ENCODE results near the gene ITGB5.
"Not testable (repeated sequence)": the region's sequence is repeated elsewhere in the genome, so short reads cannot be mapped to it uniquely, and the experiment has no call there.

Gene ITGB5

GRCh38 chr3:124786511-124787241, 100.5 kb downstream of the ITGB5 start:
- DNase-seq (ENCODE audit: low spot score) = no peak

GRCh38 chr3:124785973-124786372, 101.2 kb downstream of the ITGB5 start:
- DNase-seq (ENCODE audit: low spot score) = no peak

GRCh38 chr3:124784686-124785382, 102.3 kb downstream of the ITGB5 start:
- DNase-seq (ENCODE audit: low spot score) = no peak

GRCh38 chr3:124783696-124784095, 103.5 kb downstream of the ITGB5 start:
- no peak for DNase-seq (ENCODE audit: low spot score)

- not testable (repeated sequence) for DNase-seq (ENCODE audit: low spot score)
Observed at GRCh38 chr3:124782377-124782712, 104.8 kb downstream of the ITGB5 start.

GRCh38 chr3:124781476-124782376, 105.4 kb downstream of the ITGB5 start:
- no peak for DNase-seq (ENCODE audit: low spot score)

GRCh38 chr3:124780761-124781475, 106.2 kb downstream of the ITGB5 start:
- DNase-seq (ENCODE audit: low spot score) = peak; percentile 87

- DNase-seq (ENCODE audit: low spot score) = peak; percentile 63
Observed at GRCh38 chr3:124780356-124780755, 106.8 kb downstream of the ITGB5 start.

GRCh38 chr3:124779751-124780191, 107.4 kb downstream of the ITGB5 start:
- DNase-seq (ENCODE audit: low spot score) = no peak

- no peak for DNase-seq (ENCODE audit: low spot score)
Observed at GRCh38 chr3:124779116-124779515, 108.0 kb downstream of the ITGB5 start.

- DNase-seq (ENCODE audit: low spot score) = no peak
Observed at GRCh38 chr3:124777762-124778470, 109.2 kb downstream of the ITGB5 start.

GRCh38 chr3:124776856-124777255, 110.3 kb downstream of the ITGB5 start:
- no peak for DNase-seq (ENCODE audit: low spot score)

GRCh38 chr3:124775877-124776276, 111.3 kb downstream of the ITGB5 start:
- DNase-seq (ENCODE audit: low spot score) = no peak

GRCh38 chr3:124774841-124775402, 112.2 kb downstream of the ITGB5 start:
- DNase-seq (ENCODE audit: low spot score) = no peak

GRCh38 chr3:124774327-124774718, 112.8 kb downstream of the ITGB5 start:
- DNase-seq (ENCODE audit: low spot score) = no peak

GRCh38 chr3:124773351-124774326, 113.5 kb downstream of the ITGB5 start:
- no peak for DNase-seq (ENCODE audit: low spot score)

- peak; percentile 85 for DNase-seq (ENCODE audit: low spot score)
Observed at GRCh38 chr3:124772081-124772831, 114.9 kb downstream of the ITGB5 start.

- no peak for DNase-seq (ENCODE audit: low spot score)
Observed at GRCh38 chr3:124771083-124771445, 116.1 kb downstream of the ITGB5 start.
